22Rv1 (cell line): ENCODE data around the gene ENO1.
"Not testable (repeated sequence)": the region's sequence is repeated elsewhere in the genome, so short reads cannot be mapped to it uniquely, and the experiment has no call there.

Experiments used
- H3K27ac ChIP-seq: fragments of 450-650 bp; 2 replicates; pipeline ENCODE4 v1.5.1; 2017
- CTCF ChIP-seq: fragments of 450-650 bp; IDR thresholded peaks from 2 replicates; pipeline ENCODE4 v1.5.1; 2017; ENCODE audit warnings: mild to moderate bottlenecking
- ZFX ChIP-seq: fragments of 450-650 bp; IDR thresholded peaks from 2 replicates; pipeline ENCODE4 v1.6.1; 2017; ENCODE audit warnings: antibody characterized with exemption, borderline replicate concordance

The ENO1 gene

GRCh38 chr1:8892026-8892425 lies 13.5 kb upstream of the ENO1 start:
- TF ChIP-seq CTCF: no peak
- no peak for TF ChIP-seq ZFX
- no peak overlapping the region for H3K27ac ChIP-seq

- no peak overlapping the region for H3K27ac ChIP-seq
- TF ChIP-seq CTCF: no peak
- no peak for TF ChIP-seq ZFX
These were observed 12.9 kb upstream of the ENO1 start for GRCh38 chr1:8891401-8891800.

GRCh38 chr1:8889925-8890785 lies 11.7 kb upstream of the ENO1 start:
- TF ChIP-seq ZFX (no peak), CTCF (no peak)

GRCh38 chr1:8889103-8889846 lies 10.8 kb upstream of the ENO1 start:
- no peak for TF ChIP-seq ZFX
- H3K27ac ChIP-seq: peak overlapping the region; percentile 55

More at GRCh38 chr1:8889925-8890785, 11.7 kb upstream of the ENO1 start:
- H3K27ac ChIP-seq: peak overlapping the region; percentile 55

- TF ChIP-seq CTCF (no peak), ZFX (no peak)
- H3K27ac ChIP-seq: no peak overlapping the region
These were observed 8.1 kb upstream of the ENO1 start for GRCh38 chr1:8886589-8886988.

- not testable (repeated sequence) for H3K27ac ChIP-seq
These were observed 7.6 kb upstream of the ENO1 start for GRCh38 chr1:8886031-8886524.

- not testable (repeated sequence) for H3K27ac ChIP-seq
These were observed 5.6 kb upstream of the ENO1 start for GRCh38 chr1:8884105-8884504.

GRCh38 chr1:8883491-8883890 lies 5.0 kb upstream of the ENO1 start:
- H3K27ac ChIP-seq: no peak overlapping the region
- TF ChIP-seq ZFX (no peak), CTCF (no peak)
